ENCODE data around the gene MIEF1.

GRCh38 chr22:39488563-39489083 is 13.5 kb upstream of the MIEF1 start:
- TF ChIP-seq REST (IDR thresholded peaks at IDR 0.05; ENCODE audit: insufficient read depth in 1 of 2, low read depth in 2 of 2, low read length in 1 of 2): no peak
- TF ChIP-seq CTCF (IDR thresholded peaks at IDR 0.05): no peak

All from Panc1 (cell line).